GM10847 (cell line): ENCODE results near the gene GPLD1.
A peak's percentile ranks its signal among the peaks of the same experiment; 100 is the strongest.

Experiments
- POLR2A ChIP-seq: IDR thresholded peaks from 2 replicates; pipeline ENCODE4 v1.6.1; 2011; ENCODE audit not compliant: insufficient read length; ENCODE audit errors: extremely low read depth

The GPLD1 gene

GRCh38 chr6:24419526-24419925 lies 69.9 kb downstream of the GPLD1 start:
- TF ChIP-seq POLR2A, result no peak

GRCh38 chr6:24415753-24416152 lies 73.6 kb downstream of the GPLD1 start:
- TF ChIP-seq POLR2A, result no peak

- TF ChIP-seq POLR2A, result no peak
These were observed 77.1 kb downstream of the GPLD1 start for GRCh38 chr6:24412294-24412693.

- TF ChIP-seq POLR2A, result no peak
These were observed 78.8 kb downstream of the GPLD1 start for GRCh38 chr6:24410622-24411021.

GRCh38 chr6:24408719-24409410 lies 80.5 kb downstream of the GPLD1 start:
- no peak for TF ChIP-seq POLR2A

GRCh38 chr6:24405262-24405661 lies 84.1 kb downstream of the GPLD1 start:
- no peak for TF ChIP-seq POLR2A

GRCh38 chr6:24403501-24403824 lies 85.9 kb downstream of the GPLD1 start:
- TF ChIP-seq POLR2A, result no peak

GRCh38 chr6:24402697-24403500 lies 86.5 kb downstream of the GPLD1 start, which contains the start of gene MRS2:
MRS2 (plus strand) TSS chr6:24402936; CDS start chr6:24403047, 111 bp downstream.
- TF ChIP-seq POLR2A, result peak; percentile 88

GRCh38 chr6:24401458-24401857 lies 87.9 kb downstream of the GPLD1 start:
- no peak for TF ChIP-seq POLR2A

GRCh38 chr6:24397631-24398030 lies 91.7 kb downstream of the GPLD1 start:
- no peak for TF ChIP-seq POLR2A

- TF ChIP-seq POLR2A, result no peak
These were observed 92.6 kb downstream of the GPLD1 start for GRCh38 chr6:24396824-24397223.

GRCh38 chr6:24394780-24395437 lies 94.5 kb downstream of the GPLD1 start:
- TF ChIP-seq POLR2A, result no peak

GRCh38 chr6:24394061-24394779 lies 95.2 kb downstream of the GPLD1 start:
- TF ChIP-seq POLR2A, result no peak

- no peak for TF ChIP-seq POLR2A
These were observed 97.5 kb downstream of the GPLD1 start for GRCh38 chr6:24391756-24392405.

GRCh38 chr6:24391208-24391607 lies 98.2 kb downstream of the GPLD1 start:
- TF ChIP-seq POLR2A, result no peak
